IMR-90 (cell line): ENCODE data around the gene HSD11B1L. TPM values are rescaled to one million over a fixed set of nuclear protein-coding genes. Genes with fewer than 3 reads are reported as not detected.

ENCODE experiments used
- ATAC-seq: fragments of 200-7000 bp; cut with Tn5 transposase; 2 replicates; pipeline ENCODE4 v1.9.1; 2020; ENCODE audit warnings: low read depth, mild to moderate bottlenecking, moderate library complexity
- BruUV-seq: library from RNA; stranded (reverse); fragments of 400-500 nt; replicated peaks from 2 replicates; lab custom pipeline; 2021; lab: Mats Ljungman, UMichigan
- CTCF ChIA-PET: fragments of 300-600 bp; formaldehyde crosslinking; extraction: SDS; loops from one replicate; lab custom pipeline; 2021; ENCODE audit warnings: antibody characterized with exemption; lab: Yijun Ruan, JAX
- POLR2A ChIA-PET: fragments of 300-600 bp; sonication (Branson Sonifier 250); formaldehyde crosslinking; loops from one replicate; lab custom pipeline; 2022; ENCODE audit warnings: antibody characterized with exemption; ENCODE audit not compliant: unreplicated experiment; lab: Charles Lee
- DNase-seq: peaks from one replicate; pipeline ENCODE4 v3.0.0; 2013
- H2AFZ ChIP-seq: replicated peaks from 2 replicates; pipeline ENCODE3; 2013; ENCODE audit warnings: low read length, mild to moderate bottlenecking; ENCODE audit not compliant: poor library complexity
- H2AK5ac ChIP-seq: 2 replicates; pipeline ENCODE4 v1.6.1; 2013; ENCODE audit warnings: low read depth, low read length, inconsistent platforms
- H2AK9ac ChIP-seq: replicated peaks from 2 replicates; pipeline ENCODE3; 2013; ENCODE audit warnings: mild to moderate bottlenecking, low read depth, low read length, moderate library complexity; ENCODE audit not compliant: poor library complexity
- H2BK120ac ChIP-seq: 2 replicates; pipeline ENCODE4 v1.6.1; 2013; ENCODE audit warnings: low read depth, low read length, inconsistent platforms
- H2BK15ac ChIP-seq: 3 replicates; pipeline ENCODE4 v1.6.1; 2013; ENCODE audit warnings: low read depth, low read length, inconsistent platforms
- H2BK20ac ChIP-seq: 2 replicates; pipeline ENCODE4 v1.6.1; 2013; ENCODE audit warnings: low read depth, mild to moderate bottlenecking, inconsistent platforms, low read length, moderate library complexity
- H2BK5ac ChIP-seq: 2 replicates; pipeline ENCODE4 v1.6.1; 2013; ENCODE audit warnings: mild to moderate bottlenecking, low read depth, low read length, inconsistent platforms; ENCODE audit not compliant: poor library complexity, severe bottlenecking
- H3K14ac ChIP-seq: replicated peaks from 2 replicates; pipeline ENCODE4 v1.6.1; 2013; ENCODE audit warnings: low read depth, low read length, inconsistent platforms
- H3K18ac ChIP-seq: 2 replicates; pipeline ENCODE4 v1.6.1; 2013; ENCODE audit warnings: low read depth, low read length, control low read depth
- H3K23ac ChIP-seq: 2 replicates; pipeline ENCODE4 v1.6.1; 2013; ENCODE audit warnings: low read depth, low read length, inconsistent platforms
- H3K27ac ChIP-seq: 2 replicates; pipeline ENCODE4 v1.5.1; 2013; ENCODE audit warnings: mild to moderate bottlenecking, control low read depth, low read length; ENCODE audit not compliant: insufficient read depth
- H3K27me3 ChIP-seq: 2 replicates; pipeline ENCODE4 v1.6.1; 2013; ENCODE audit warnings: low read length; ENCODE audit not compliant: control insufficient read depth, insufficient read depth
- H3K36me3 ChIP-seq: 2 replicates; pipeline ENCODE4 v1.6.1; 2013; ENCODE audit warnings: low read length, mixed read lengths; ENCODE audit not compliant: control insufficient read depth, insufficient read depth
- H3K4ac ChIP-seq: 2 replicates; pipeline ENCODE4 v1.6.1; 2013; ENCODE audit warnings: low read depth, low read length, inconsistent platforms
- H3K4me1 ChIP-seq: 2 replicates; pipeline ENCODE4 v1.6.1; 2013; ENCODE audit warnings: low read length, mixed read lengths; ENCODE audit not compliant: control insufficient read depth, insufficient read depth
- H3K4me2 ChIP-seq: 2 replicates; pipeline ENCODE4 v1.6.1; 2013; ENCODE audit warnings: low read depth, mild to moderate bottlenecking, control low read depth, low read length, moderate library complexity
- H3K4me3 ChIP-seq: 2 replicates; pipeline ENCODE4 v1.5.1; 2013; ENCODE audit warnings: low read depth, mild to moderate bottlenecking, control low read depth, low read length, moderate library complexity; ENCODE audit not compliant: insufficient read depth
- H3K56ac ChIP-seq: 2 replicates; pipeline ENCODE4 v1.6.1; 2013; ENCODE audit warnings: low read length, inconsistent platforms; ENCODE audit not compliant: insufficient read depth; ENCODE audit errors: extremely low read depth
- H3K79me1 ChIP-seq, 2 experiments: 2 replicates each; pipeline ENCODE4 v1.6.1; 2013; ENCODE audit warnings: low read length in 2 of 2, inconsistent platforms in 1 of 2, low read depth in 1 of 2
- H3K9ac ChIP-seq: 2 replicates; pipeline ENCODE4 v1.6.1; 2013; ENCODE audit warnings: low read depth, low read length, control low read depth
- H3K9me1 ChIP-seq: 2 replicates; pipeline ENCODE4 v1.6.1; 2013; ENCODE audit warnings: low read length, inconsistent platforms; ENCODE audit not compliant: insufficient read depth
- H3K9me3 ChIP-seq: 2 replicates; pipeline ENCODE4 v1.6.1; 2013; ENCODE audit warnings: low read length; ENCODE audit not compliant: control insufficient read depth, insufficient read depth
- H4K20me1 ChIP-seq: 2 replicates; pipeline ENCODE4 v1.6.1; 2013; ENCODE audit warnings: low read length, inconsistent platforms; ENCODE audit not compliant: insufficient read depth
- H4K5ac ChIP-seq: 2 replicates; pipeline ENCODE4 v1.6.1; 2013; ENCODE audit warnings: mild to moderate bottlenecking, low read depth, low read length, control low read depth
- H4K8ac ChIP-seq, 2 experiments: 2 replicates each; pipeline ENCODE4 v1.6.1; 2013; ENCODE audit warnings: low read depth in 2 of 2, low read length in 2 of 2, control low read depth in 1 of 2, inconsistent platforms in 1 of 2
- H4K91ac ChIP-seq: 2 replicates; pipeline ENCODE4 v1.6.1; 2013; ENCODE audit warnings: low read depth, low read length, inconsistent platforms; ENCODE audit not compliant: insufficient read depth
- BHLHE40 ChIP-seq: fragments of 150-350 bp; IDR thresholded peaks from 2 replicates; pipeline ENCODE4 v1.6.1; 2016; ENCODE audit warnings: mild to moderate bottlenecking, low read depth, low read length
- CEBPB ChIP-seq: IDR thresholded peaks from 2 replicates; pipeline ENCODE4 v1.6.1; 2012; ENCODE audit warnings: low read depth, low read length, improper control_type of control experiment
- CHD1 ChIP-seq: IDR thresholded peaks from 2 replicates; pipeline ENCODE4 v1.6.1; 2012; ENCODE audit warnings: low read depth, low read length, improper control_type of control experiment
- CTCF ChIP-seq: conservative IDR thresholded peaks from 2 replicates; pipeline ENCODE4 v1.5.1; 2012; ENCODE audit warnings: mild to moderate bottlenecking, low read depth, low read length, improper control_type of control experiment
- ELK1 ChIP-seq: fragments of 150-350 bp; IDR thresholded peaks from 2 replicates; pipeline ENCODE4 v1.6.1; 2016; ENCODE audit warnings: low read depth, mild to moderate bottlenecking, low read length, moderate library complexity, borderline replicate concordance
- FOS ChIP-seq: fragments of 150-350 bp; IDR thresholded peaks from 2 replicates; pipeline ENCODE4 v1.6.1; 2016; ENCODE audit warnings: low read depth, low read length
- MAFK ChIP-seq: IDR thresholded peaks from 2 replicates; pipeline ENCODE4 v1.6.1; 2012; ENCODE audit warnings: low read depth, low read length, improper control_type of control experiment
- MAZ ChIP-seq: IDR thresholded peaks from 2 replicates; pipeline ENCODE4 v1.6.1; 2012; ENCODE audit warnings: low read depth, mild to moderate bottlenecking, low read length, improper control_type of control experiment, moderate library complexity, borderline replicate concordance
- MXI1 ChIP-seq: IDR thresholded peaks from 2 replicates; pipeline ENCODE4 v1.6.1; 2012; ENCODE audit warnings: low read depth, mild to moderate bottlenecking, low read length, moderate library complexity, borderline replicate concordance
- NFE2L2 ChIP-seq: fragments of 150-350 bp; IDR thresholded peaks from 2 replicates; pipeline ENCODE4 v1.6.1; 2016; ENCODE audit warnings: low read depth, mild to moderate bottlenecking, low read length
- POLR2A ChIP-seq: IDR thresholded peaks from 2 replicates; pipeline ENCODE4 v1.6.1; 2012; ENCODE audit warnings: mild to moderate bottlenecking, low read depth, low read length
- RAD21 ChIP-seq: IDR thresholded peaks from 2 replicates; pipeline ENCODE4 v1.6.1; 2012; ENCODE audit warnings: low read length, improper control_type of control experiment
- RCOR1 ChIP-seq: IDR thresholded peaks from 2 replicates; pipeline ENCODE4 v1.6.1; 2012; ENCODE audit warnings: mild to moderate bottlenecking, low read length, improper control_type of control experiment; ENCODE audit not compliant: insufficient replicate concordance
- RFX5 ChIP-seq: IDR thresholded peaks from 2 replicates; pipeline ENCODE4 v1.8.0; 2012; ENCODE audit warnings: low read depth, mild to moderate bottlenecking, low read length, moderate library complexity
- SMC3 ChIP-seq: fragments of 150-350 bp; IDR thresholded peaks from 2 replicates; pipeline ENCODE4 v1.6.1; 2016; ENCODE audit warnings: low read depth, mild to moderate bottlenecking, antibody characterized with exemption, low read length, moderate library complexity
- USF2 ChIP-seq: fragments of 150-350 bp; IDR thresholded peaks from 2 replicates; pipeline ENCODE4 v1.6.1; 2017; ENCODE audit warnings: mild to moderate bottlenecking, antibody characterized with exemption, low read length, low read depth
- WGBS, 2 experiments: methylation state at CpG; one replicate each; pipeline versions ENCODE4 v1.1.5 to v1.1.7; 2013; ENCODE audit warnings: missing lambda C conversion rate in 2 of 2; ENCODE audit not compliant: insufficient read length in 1 of 2; ENCODE audit errors: extremely low coverage in 2 of 2; 5-methylcytosine and 5-hydroxymethylcytosine counted together
- dilution Hi-C: fragments of 300-500 bp; cut with HindIII; formaldehyde crosslinking; loops from one replicate; pipeline ENCODE4 v1.14.3; 2018; ENCODE audit warnings: low sequenced_read_pairs; ENCODE audit not compliant: unreplicated experiment
- in situ Hi-C: fragments of 300-500 bp; cut with MboI; formaldehyde crosslinking; loops from 3 replicates; pipeline ENCODE4 v1.14.3; 2019; ENCODE audit warnings: low sequenced_read_pairs, inconsistent platforms, mixed read lengths
- intact Hi-C: fragments of 100-400 bp; cut with micrococcal nuclease; formaldehyde crosslinking; loops from 2 replicates; pipeline ENCODE4 v1.10.0; 2022
- polyA plus RNA-seq, 3 experiments: library from polyadenylated mRNA; depleted of rRNA; stranded (reverse); fragments of >200 nt; gene quantifications; 2 replicates each; pipeline ENCODE4 v1.2.3, GENCODE V29; 2012; ENCODE audit warnings: low replicate concordance in 1 of 3
- total RNA-seq: library from RNA; depleted of rRNA; stranded (reverse); fragments of >200 nt; gene quantifications from 2 replicates; pipeline ENCODE4 v1.2.3, GENCODE V29; 2012

The HSD11B1L gene
- total and polyA plus RNA-seq, 2 of the 4 experiments (the other 2 are of a cell fraction): 2.2 to 7.2 TPM

- DNase-seq (no peak), ATAC-seq (no peak)
- in situ Hi-C loops: no loop called here
- intact Hi-C loops: no loop called here
- H3K27me3 ChIP-seq: no peaks in the 10 kb centered on the region
- no peak overlapping the region for H2AK9ac ChIP-seq
- no peak overlapping the region for H3K4me2 ChIP-seq
- peaks cover 53% of the 10 kb centered on the region for H4K20me1 ChIP-seq
- no peak overlapping the region for H3K27ac ChIP-seq
- H2BK15ac ChIP-seq: no peak overlapping the region
- no peak overlapping the region for H3K56ac ChIP-seq
- H3K9me3 ChIP-seq: no peaks in the 10 kb centered on the region
- no peak overlapping the region for H3K4me3 ChIP-seq
- H2AK5ac ChIP-seq: no peak overlapping the region
- H4K5ac ChIP-seq: no peak overlapping the region
- peaks cover 51% of the 10 kb centered on the region for H3K36me3 ChIP-seq
- H3K4ac ChIP-seq: no peak overlapping the region
- H3K4me1 ChIP-seq: peaks cover 4% of the 10 kb centered on the region
- no peak overlapping the region for H2BK120ac ChIP-seq
- no peak overlapping the region for H3K9ac ChIP-seq
- H2BK20ac ChIP-seq: no peak overlapping the region
- dilution Hi-C loops: no loop called here
- no peak overlapping the region for H3K23ac ChIP-seq
- H3K18ac ChIP-seq: no peak overlapping the region
- no peak overlapping the region for H2BK5ac ChIP-seq
- no peak overlapping the region for H4K91ac ChIP-seq
- H3K14ac ChIP-seq: no peak overlapping the region
- TF ChIP-seq MAZ (no peak), RFX5 (no peak), BHLHE40 (no peak), ELK1 (no peak), MXI1 (no peak), MAFK (no peak), SMC3 (no peak), USF2 (no peak), CTCF (no peak), RAD21 (no peak), CHD1 (no peak), NFE2L2 (no peak), CEBPB (no peak), POLR2A (no peak), RCOR1 (no peak), FOS (no peak)
- POLR2A ChIA-PET: no interaction called here
- no TSS peak for BruUV-seq
- H3K9me1 ChIP-seq: peaks cover 9% of the 10 kb centered on the region
- peaks cover 13 to 54% of the 10 kb centered on the region in 2 experiments for H3K79me1 ChIP-seq
- CTCF ChIA-PET: no interaction called here
- no peak overlapping the region for H2AFZ ChIP-seq
- no peak overlapping the region for H4K8ac ChIP-seq
- 100% methylated on average over 1 of the region's 9 CpGs; no CpG with 5 or more reads in 1 of the 2 experiments for WGBS, 2 experiments
Measured at GRCh38 chr19:5713228-5713627, 32.4 kb downstream of the HSD11B1L start.
